Hepatocyte (in vitro differentiated cells): Measurements from ENCODE around the gene TCP10L.

ENCODE experiments used
- CTCF ChIP-seq: fragments of 200-600 bp; sonication (generic); IDR thresholded peaks from 2 replicates; pipeline ENCODE4 v1.5.1; 2016; ENCODE audit warnings: antibody characterized with exemption, mild to moderate bottlenecking; ENCODE audit not compliant: poor library complexity
- EZH2 ChIP-seq: fragments of 200-600 bp; sonication (generic); IDR thresholded peaks from 2 replicates; pipeline ENCODE4 v1.6.1; 2016; ENCODE audit warnings: antibody characterized with exemption, mild to moderate bottlenecking, borderline replicate concordance
- EZH2phosphoT487 ChIP-seq: fragments of 200-600 bp; sonication (generic); IDR thresholded peaks from one replicate; pipeline ENCODE4 v1.6.1; 2018; ENCODE audit warnings: antibody characterized with exemption, mild to moderate bottlenecking, low read depth, moderate library complexity; ENCODE audit not compliant: unreplicated experiment, severe bottlenecking

- TF ChIP-seq CTCF (no peak), EZH2 (no peak), EZH2phosphoT487 (no peak)
These were observed at the start of gene TCP10L for GRCh38 chr21:32585042-32585710.
